Stimulated activated naive CD8-positive, alpha-beta T cell treated with anti-CD3 and anti-CD28 coated beads, Interleukin-15, Interleukin-2, amounts not matched to agents 100 ng/mL and 50 ng/mL, for 24 hours (primary cell): Measurements from ENCODE around the gene GAGE10.
"Not testable (repeated sequence)": the region's sequence is repeated elsewhere in the genome, so short reads cannot be mapped to it uniquely, and the experiment has no call there.

ENCODE experiments used
- H3K27ac Mint-ChIP-seq: one replicate; pipeline ENCODE4 v1.8.0; 2021; ENCODE audit warnings: mild to moderate bottlenecking, mixed read lengths
- H3K27me3 Mint-ChIP-seq: one replicate; pipeline ENCODE4 v1.8.0; 2021; ENCODE audit warnings: mixed read lengths
- H3K36me3 Mint-ChIP-seq: one replicate; pipeline ENCODE4 v1.8.0; 2021; ENCODE audit warnings: low read depth, mixed read lengths
- H3K4me1 Mint-ChIP-seq: one replicate; pipeline ENCODE4 v1.8.0; 2021; ENCODE audit warnings: low read depth, mixed read lengths
- H3K4me3 Mint-ChIP-seq: one replicate; pipeline ENCODE4 v1.8.0; 2021; ENCODE audit warnings: mild to moderate bottlenecking, mixed read lengths
- H3K9me3 Mint-ChIP-seq: one replicate; pipeline ENCODE4 v1.8.0; 2021; ENCODE audit warnings: mixed read lengths

GAGE10 gene

DNA sequence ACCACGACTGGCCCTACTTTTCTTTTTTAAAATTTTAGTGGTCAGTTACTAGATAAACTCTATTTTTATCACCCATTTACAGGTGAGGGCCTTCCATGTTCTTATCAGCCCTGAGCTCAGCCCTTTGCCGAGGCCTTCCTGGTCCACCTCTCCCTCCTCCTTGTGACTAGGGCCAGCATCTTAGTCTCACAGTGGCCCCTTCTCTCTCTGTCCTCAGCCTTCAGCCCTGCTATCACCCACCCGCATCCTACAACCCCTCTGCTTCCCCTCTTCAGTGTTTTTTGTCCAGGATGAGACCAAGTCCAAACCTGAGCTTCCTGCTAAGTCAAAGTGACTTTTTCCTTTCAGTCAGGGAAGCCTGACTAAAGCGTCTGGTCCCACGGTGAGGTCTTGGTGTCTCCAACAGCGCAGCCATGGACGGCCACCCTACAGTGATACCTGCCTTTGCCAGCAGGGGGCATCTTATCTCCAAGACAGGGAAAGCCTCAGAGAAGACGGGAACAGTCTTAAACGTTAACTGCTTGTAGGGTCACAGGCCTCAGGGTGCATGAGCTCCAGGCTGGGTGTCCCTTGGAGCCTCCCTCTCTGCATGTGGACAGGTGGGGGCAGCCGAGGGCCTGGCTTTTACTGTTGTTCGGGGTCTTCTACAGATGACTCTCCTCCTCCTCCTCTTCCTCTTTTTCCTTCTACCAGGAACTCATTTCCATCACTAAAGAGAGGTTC, 11.7 kb upstream of the GAGE10 start:
- Mint-ChIP-seq H3K27me3 (no peaks in the 10 kb centered on the region), H3K27ac (peak overlapping the region; percentile 76), H3K36me3 (no peaks in the 10 kb centered on the region), H3K4me3 (no peak overlapping the region), H3K4me1 (peaks cover 19% of the 10 kb centered on the region), H3K9me3 (no peaks in the 10 kb centered on the region)

DNA sequence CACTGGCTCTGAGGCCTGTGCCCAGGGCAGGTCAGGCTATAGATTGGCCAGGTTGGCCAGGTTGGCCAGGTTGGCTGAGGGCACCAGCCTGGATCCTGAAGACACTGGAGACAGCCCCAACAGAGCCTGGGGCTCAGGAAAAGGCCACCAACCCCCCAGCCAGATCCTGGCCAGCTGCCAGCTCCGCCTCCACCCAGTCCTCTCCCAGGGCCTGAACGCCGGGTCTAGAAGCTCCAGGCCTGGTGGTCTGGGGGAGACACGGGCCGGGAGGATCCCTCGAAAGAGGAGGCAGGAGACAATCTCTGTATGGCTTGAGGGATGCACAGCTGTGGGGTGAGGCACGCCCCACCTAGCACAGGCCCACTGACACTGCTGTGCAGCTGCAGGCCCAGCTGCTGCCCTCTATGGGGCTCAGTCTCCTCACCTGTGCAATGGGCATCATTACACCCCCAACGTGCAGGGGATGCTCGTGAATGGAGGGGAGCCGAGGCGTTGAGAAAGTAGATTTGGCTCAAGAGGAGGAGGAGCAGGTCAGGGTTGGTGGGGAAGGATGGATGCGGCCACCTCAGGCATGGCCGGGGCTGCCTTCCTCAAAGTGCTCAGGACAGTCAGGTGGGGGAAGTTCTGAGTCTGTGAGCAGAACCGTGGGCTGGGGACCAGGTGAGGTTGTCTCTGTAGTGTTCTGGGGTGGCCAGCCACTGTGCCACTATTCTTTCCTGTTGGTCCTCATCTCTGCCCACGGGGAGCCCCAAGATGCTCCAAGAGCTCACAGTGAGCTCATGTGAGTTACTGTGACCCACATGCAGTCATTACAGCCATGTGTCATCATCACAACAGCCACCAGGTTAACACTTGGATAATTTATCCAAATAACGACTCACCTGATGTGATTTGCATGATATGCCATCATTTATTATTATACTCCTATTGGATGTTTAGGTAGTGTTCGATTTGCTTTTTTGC, 10.8 kb upstream of the GAGE10 start:
- no peaks in the 10 kb centered on the region for H3K36me3 Mint-ChIP-seq

DNA sequence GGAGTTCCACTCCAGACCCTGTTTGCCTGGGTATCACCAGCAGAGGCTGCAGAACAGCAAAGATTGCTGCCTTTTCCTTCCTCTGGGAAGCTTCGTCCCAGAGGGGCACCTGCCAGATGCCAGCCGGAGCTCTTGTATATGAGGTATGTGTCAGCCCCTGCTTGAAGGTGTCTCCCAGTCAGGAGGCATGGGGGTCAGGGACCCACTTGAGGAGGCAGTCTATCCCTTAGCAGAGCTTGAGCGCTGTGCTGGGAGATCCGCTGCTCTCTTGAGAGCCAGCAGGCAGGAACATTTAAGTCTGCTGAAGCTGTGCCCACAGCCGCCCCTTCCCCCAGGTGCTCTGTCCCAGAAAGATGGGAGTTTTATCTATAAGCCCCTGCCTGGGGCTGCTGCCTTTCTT, 4.2 kb upstream of the GAGE10 start:
- not testable (repeated sequence) for H3K27me3 Mint-ChIP-seq, H3K9me3 Mint-ChIP-seq, H3K27ac Mint-ChIP-seq, H3K36me3 Mint-ChIP-seq, H3K4me1 Mint-ChIP-seq, H3K4me3 Mint-ChIP-seq

More for the DNA sequence above, 10.8 kb upstream of the GAGE10 start:
- Mint-ChIP-seq H3K4me1 (peaks cover 16% of the 10 kb centered on the region), H3K4me3 (no peak overlapping the region), H3K27me3 (no peaks in the 10 kb centered on the region), H3K9me3 (no peaks in the 10 kb centered on the region), H3K27ac (no peak overlapping the region)

DNA sequence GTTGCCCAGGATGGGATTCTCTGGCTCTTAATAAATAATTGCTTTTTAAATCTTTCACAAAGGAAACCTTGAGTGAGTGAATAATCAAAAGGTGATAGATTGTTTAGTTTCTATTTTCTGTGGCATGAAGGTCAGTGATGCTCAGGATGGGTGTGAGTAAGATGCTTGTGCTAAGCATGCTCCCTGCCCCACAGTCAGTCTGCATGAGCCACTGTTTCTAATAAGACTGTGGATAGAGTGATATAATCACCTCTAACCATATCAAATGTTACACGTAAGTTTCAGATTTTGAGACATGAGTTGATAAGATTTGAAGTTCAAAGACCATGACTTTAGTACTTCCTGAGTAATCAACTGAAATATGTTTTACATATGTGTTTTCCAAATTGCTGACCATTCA, 2.7 kb upstream of the GAGE10 start:
- no peak overlapping the region for H3K27ac Mint-ChIP-seq
- H3K4me3 Mint-ChIP-seq: no peak overlapping the region
- no peaks in the 10 kb centered on the region for H3K9me3 Mint-ChIP-seq
- H3K36me3 Mint-ChIP-seq: no peaks in the 10 kb centered on the region
- H3K27me3 Mint-ChIP-seq: no peaks in the 10 kb centered on the region
- H3K4me1 Mint-ChIP-seq: no peaks in the 10 kb centered on the region

DNA sequence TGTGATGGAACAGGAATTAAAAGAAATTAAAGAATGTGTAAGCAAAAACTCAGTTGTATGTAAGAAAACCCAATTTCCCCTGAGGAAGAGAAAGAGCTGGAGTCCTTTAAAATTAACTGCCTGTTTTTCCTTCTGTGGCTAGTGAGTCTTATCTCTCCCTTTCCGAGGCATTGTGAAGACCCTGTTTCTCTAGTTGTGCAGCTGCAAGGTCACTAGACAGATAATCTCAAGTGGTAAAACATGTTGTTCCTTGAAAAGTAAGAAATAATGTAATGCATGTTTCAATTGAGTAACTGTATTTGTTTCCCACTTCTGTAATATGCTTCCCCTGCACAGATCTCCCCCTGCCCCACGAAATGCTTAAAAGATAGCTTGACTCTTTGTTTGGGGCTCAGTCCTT, 4.3 kb downstream of the GAGE10 start:
- H3K27me3 Mint-ChIP-seq, H3K4me3 Mint-ChIP-seq, H3K36me3 Mint-ChIP-seq, H3K27ac Mint-ChIP-seq, H3K9me3 Mint-ChIP-seq: not testable (repeated sequence)
- H3K4me1 Mint-ChIP-seq: peaks cover 20% of the 10 kb centered on the region

DNA sequence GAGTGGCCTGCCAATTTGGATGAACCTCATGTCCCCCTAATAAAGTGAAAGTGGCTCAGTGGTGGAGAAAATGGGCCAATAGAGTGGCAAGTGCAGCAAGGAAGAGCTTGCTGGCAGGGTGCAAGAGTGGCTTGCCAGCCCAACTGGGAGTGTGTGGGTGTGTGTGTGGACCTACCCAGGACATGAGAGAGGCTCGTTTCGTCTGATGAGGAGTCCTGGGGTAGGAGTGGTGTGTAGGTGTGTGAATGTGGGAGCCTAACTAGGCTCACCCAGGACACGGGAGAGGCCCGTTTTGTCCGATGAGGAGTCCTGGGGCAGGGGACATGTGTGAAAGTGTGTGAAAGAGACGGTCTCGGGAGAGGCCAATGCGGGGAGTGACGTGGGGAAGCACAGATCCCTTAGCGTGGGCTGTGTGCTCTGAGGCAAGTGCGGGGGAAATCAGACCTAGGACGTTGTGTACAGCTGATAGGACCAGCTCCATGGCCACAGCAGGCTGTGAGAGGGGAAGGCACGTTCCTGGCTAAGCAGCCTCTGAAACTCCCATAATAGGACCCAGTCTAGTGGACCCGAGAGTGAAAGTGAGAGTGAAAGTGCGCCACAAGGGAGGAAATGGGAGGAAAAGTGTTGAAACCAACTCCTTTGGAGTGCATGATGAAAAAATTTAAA, 5.3 kb downstream of the GAGE10 start:
- Mint-ChIP-seq H3K27me3 (no peaks in the 10 kb centered on the region), H3K36me3 (no peaks in the 10 kb centered on the region), H3K4me3 (peak overlapping the region; percentile 75), H3K4me1 (peaks cover 20% of the 10 kb centered on the region), H3K27ac (peak overlapping the region; percentile 95), H3K9me3 (no peaks in the 10 kb centered on the region)

DNA sequence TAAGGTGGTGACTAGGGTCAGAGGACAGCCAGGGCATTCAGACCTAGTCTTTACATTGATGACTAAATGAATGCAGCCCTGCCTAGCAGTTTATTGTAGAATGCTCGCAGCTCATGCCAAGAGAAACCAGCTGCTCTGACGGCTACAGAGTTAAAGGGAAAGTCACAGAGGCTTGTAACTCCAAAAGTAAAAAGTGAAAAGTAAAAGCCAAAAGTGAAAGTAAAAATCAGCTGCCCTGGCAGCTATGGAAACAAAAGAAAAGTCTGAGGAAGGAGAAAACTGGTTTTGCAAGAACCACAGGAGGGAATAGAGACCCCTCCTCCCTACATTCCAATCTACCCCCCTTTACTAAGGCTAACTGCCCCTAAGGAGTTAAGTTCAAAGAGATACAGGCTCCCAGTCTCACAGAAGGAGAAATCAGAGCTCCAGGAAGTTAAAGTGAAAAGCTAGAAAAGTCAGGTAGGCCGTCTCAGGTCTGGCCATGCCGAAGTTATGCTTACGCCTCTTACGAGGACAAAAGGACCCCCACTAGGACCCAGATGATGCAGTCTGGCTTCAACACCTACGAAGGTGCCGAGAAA, 6.0 kb downstream of the GAGE10 start:
- no peaks in the 10 kb centered on the region for H3K9me3 Mint-ChIP-seq
- H3K27me3 Mint-ChIP-seq: no peaks in the 10 kb centered on the region
- peaks cover 20% of the 10 kb centered on the region for H3K4me1 Mint-ChIP-seq
- H3K36me3 Mint-ChIP-seq: no peaks in the 10 kb centered on the region
- peak overlapping the region; percentile 95 for H3K27ac Mint-ChIP-seq
- peak overlapping the region; percentile 75 for H3K4me3 Mint-ChIP-seq

DNA sequence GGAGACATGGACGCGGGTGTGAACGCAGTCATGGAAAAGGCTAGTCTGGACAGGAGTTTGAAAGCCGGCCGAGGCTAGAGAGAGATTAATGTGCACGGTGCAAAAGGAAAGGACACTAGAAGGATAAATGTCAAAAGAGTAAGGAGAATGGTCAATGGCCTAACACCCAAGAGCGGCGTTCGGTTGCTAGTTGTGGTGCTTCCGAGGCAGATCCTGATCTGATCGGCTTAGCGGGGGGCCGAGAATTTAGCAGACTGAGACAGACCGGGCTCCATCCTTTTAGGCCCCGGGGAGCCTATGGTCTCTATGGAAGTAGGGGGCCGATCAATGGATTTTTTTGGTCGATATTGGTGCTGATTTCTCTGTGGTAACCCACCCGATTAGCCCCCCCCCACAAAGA, 6.9 kb downstream of the GAGE10 start:
- no peak overlapping the region for H3K4me3 Mint-ChIP-seq
- no peaks in the 10 kb centered on the region for H3K27me3 Mint-ChIP-seq

DNA sequence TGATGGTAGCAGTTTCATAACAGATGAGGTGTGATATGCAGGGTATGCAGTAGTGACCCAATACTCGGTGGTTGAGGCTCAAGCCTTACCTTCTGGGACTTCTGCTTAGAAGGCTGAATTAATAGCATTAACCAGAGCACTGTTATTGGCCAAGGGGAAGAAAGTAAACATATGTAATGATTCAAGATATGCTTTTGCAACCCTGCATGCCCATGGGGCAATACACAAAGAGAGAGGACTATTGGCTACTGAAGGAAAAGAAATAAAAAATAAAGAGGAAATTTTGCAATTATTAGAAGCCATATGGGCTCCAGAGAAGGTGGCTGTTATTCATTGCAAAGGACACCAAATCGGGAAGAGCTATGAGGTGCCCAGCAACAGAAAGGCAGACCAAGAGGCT, 8.7 kb downstream of the GAGE10 start:
- Mint-ChIP-seq H3K9me3 (no peaks in the 10 kb centered on the region), H3K4me3 (no peak overlapping the region), H3K27ac (no peak overlapping the region), H3K36me3 (no peaks in the 10 kb centered on the region), H3K27me3 (no peaks in the 10 kb centered on the region), H3K4me1 (peaks cover 20% of the 10 kb centered on the region)

More for the DNA sequence above, 6.9 kb downstream of the GAGE10 start:
- H3K4me1 Mint-ChIP-seq: peaks cover 20% of the 10 kb centered on the region
- no peaks in the 10 kb centered on the region for H3K36me3 Mint-ChIP-seq
- no peaks in the 10 kb centered on the region for H3K9me3 Mint-ChIP-seq
- no peak overlapping the region for H3K27ac Mint-ChIP-seq

DNA sequence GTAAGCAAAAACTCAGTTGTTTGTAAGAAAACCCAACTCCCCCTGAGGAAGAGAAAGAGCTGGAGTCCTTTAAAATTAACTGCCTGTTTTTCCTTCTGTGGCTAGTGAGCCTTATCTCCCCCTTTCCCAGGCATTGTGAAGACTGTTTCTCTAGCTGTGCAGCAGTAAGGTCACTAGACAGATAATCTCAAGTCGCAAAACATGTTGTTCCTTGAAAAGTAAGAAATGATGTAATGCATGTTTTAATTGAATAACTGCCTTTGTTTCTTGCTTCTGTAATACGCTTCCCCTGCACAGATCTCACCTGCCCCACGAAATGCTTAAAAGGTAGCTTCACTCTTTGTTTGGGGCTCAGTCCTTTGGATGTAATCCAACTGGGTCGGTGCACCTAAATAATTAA, 12.6 kb downstream of the GAGE10 start:
- no peaks in the 10 kb centered on the region for H3K27me3 Mint-ChIP-seq
- no peaks in the 10 kb centered on the region for H3K4me1 Mint-ChIP-seq
- H3K4me3 Mint-ChIP-seq: no peak overlapping the region

DNA sequence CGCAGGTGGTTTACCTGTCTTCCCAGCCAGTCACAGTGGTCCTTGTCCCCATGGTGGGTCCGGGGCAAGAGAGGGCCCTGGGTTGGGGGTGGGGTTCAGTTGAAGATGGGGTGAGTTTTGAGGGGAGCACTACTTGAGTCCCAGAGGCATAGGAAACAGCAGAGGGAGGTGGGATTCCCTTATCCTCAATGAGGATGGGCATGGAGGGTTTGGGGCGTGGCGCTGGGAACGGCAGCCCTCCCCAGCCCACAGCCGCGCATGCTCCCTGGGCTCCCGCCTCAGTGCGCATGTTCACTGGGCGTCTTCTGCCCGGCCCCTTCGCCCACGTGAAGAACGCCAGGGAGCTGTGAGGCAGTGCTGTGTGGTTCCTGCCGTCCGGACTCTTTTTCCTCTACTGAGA, 18.3 kb downstream of the GAGE10 start, which contains the start of gene GAGE12J:
Gene GAGE12J, plus strand, starts transcription at position 301 of the 400 bp plus-strand sequence. CDS start 1,157 bp downstream, outside the sequence.
- not testable (repeated sequence) for H3K27me3 Mint-ChIP-seq, H3K9me3 Mint-ChIP-seq, H3K27ac Mint-ChIP-seq, H3K4me1 Mint-ChIP-seq, H3K4me3 Mint-ChIP-seq, H3K36me3 Mint-ChIP-seq

More for the DNA sequence above, 12.6 kb downstream of the GAGE10 start:
- Mint-ChIP-seq H3K36me3 (no peaks in the 10 kb centered on the region), H3K9me3 (no peaks in the 10 kb centered on the region), H3K27ac (no peak overlapping the region)

DNA sequence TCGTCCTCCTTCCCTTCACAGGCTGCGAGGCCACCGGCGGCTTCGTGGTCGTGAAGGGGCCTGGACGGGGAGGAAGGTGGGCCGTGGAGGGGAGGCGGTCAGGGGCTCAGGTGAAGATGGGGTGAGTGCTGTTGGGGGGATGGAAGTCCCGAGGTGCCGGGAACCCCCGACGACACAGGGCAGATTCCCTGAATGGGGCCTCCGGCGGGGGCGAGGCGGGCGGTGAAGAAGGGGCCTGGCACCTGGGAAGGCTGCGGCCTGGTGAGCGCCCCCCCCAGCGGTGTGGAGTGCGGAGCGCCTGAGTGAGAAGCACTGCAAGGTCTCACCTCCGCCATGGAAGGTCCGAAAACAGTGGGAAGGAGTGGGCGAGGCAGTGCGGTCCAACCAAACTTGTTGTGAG, 18.8 kb downstream of the GAGE10 start:
- H3K27me3 Mint-ChIP-seq, H3K27ac Mint-ChIP-seq, H3K9me3 Mint-ChIP-seq, H3K4me1 Mint-ChIP-seq, H3K36me3 Mint-ChIP-seq, H3K4me3 Mint-ChIP-seq: not testable (repeated sequence)

DNA sequence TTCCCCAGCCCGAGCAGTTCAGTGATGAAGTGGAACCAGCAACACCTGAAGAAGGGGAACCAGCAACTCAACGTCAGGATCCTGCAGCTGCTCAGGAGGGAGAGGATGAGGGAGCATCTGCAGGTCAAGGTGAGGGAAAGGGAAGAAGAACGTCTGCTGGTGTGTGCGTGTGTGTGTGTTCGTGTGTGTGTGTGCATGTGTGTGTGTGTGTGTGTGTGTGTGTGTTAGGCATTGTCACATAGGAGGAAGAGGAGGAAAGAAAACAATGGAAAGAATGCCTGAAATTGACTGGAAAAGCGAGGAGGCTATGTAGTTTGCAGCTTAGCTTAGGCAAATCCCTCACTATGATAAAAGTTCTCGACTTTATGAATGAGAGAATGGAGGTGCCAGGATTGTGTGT, 20.3 kb downstream of the GAGE10 start:
- not testable (repeated sequence) for H3K4me1 Mint-ChIP-seq, H3K9me3 Mint-ChIP-seq, H3K27ac Mint-ChIP-seq, H3K4me3 Mint-ChIP-seq, H3K27me3 Mint-ChIP-seq, H3K36me3 Mint-ChIP-seq

DNA sequence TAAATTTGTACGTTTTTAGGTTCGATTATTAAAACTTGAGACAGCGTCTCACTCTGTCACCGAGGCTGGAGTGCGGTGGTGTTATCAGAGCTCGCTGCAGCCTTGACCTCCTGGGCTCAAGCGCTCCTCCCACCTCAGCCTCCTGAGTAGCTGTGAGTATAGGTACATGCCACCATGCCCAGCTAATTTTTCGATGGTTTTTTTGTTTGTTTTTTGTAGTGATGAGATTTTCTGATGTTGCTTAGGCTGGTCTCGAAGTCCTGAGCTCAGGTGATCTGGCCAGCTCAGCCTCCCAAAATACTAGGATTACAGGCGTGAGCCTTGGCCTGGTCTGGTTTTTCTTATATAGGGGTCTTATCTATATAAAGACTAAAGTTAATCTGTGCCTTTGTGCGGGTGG, 27.0 kb downstream of the GAGE10 start:
- H3K27ac Mint-ChIP-seq, H3K9me3 Mint-ChIP-seq, H3K4me3 Mint-ChIP-seq, H3K27me3 Mint-ChIP-seq, H3K36me3 Mint-ChIP-seq, H3K4me1 Mint-ChIP-seq: not testable (repeated sequence)

DNA sequence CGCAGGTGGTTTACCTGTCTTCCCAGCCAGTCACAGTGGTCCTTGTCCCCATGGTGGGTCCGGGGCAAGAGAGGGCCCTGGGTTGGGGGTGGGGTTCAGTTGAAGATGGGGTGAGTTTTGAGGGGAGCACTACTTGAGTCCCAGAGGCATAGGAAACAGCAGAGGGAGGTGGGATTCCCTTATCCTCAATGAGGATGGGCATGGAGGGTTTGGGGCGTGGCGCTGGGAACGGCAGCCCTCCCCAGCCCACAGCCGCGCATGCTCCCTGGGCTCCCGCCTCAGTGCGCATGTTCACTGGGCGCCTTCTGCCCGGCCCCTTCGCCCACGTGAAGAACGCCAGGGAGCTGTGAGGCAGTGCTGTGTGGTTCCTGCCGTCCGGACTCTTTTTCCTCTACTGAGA, 27.8 kb downstream of the GAGE10 start, which contains the start of gene GAGE13:
Gene GAGE13, plus strand, starts transcription at position 301 of the 400 bp plus-strand sequence. CDS start 1,156 bp downstream, outside the sequence.
- not testable (repeated sequence) for H3K27me3 Mint-ChIP-seq, H3K36me3 Mint-ChIP-seq, H3K27ac Mint-ChIP-seq, H3K9me3 Mint-ChIP-seq, H3K4me3 Mint-ChIP-seq, H3K4me1 Mint-ChIP-seq
